ENCODE measurements around the gene LGR6.

LGR6 gene

DNA sequence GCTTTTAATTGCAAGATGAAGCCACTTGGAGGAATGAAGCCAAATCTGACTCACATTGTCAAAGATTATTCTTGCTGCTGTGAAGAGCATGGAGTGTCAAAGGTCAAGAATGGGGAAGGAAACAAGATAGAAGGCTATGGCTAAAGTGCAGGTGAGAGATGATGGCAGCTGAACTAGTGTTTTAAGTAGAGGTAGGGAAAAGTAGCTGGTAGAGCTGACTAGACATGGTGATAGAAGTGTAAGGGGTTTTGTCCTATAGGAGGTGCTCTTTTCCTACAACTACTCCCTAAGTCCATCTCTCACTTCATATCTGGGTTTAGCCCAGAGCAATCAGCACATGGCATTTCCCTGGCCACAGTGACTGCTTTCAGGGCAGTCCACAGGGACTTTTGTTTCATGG, 136.3 kb downstream of the LGR6 start:
- in situ Hi-C loops (cut with HindIII; ENCODE audit: low sequenced_read_pairs), result no loop called here
- DNase-seq (ENCODE audit: low read depth), result no peak
- TF ChIP-seq, protein P1, sequence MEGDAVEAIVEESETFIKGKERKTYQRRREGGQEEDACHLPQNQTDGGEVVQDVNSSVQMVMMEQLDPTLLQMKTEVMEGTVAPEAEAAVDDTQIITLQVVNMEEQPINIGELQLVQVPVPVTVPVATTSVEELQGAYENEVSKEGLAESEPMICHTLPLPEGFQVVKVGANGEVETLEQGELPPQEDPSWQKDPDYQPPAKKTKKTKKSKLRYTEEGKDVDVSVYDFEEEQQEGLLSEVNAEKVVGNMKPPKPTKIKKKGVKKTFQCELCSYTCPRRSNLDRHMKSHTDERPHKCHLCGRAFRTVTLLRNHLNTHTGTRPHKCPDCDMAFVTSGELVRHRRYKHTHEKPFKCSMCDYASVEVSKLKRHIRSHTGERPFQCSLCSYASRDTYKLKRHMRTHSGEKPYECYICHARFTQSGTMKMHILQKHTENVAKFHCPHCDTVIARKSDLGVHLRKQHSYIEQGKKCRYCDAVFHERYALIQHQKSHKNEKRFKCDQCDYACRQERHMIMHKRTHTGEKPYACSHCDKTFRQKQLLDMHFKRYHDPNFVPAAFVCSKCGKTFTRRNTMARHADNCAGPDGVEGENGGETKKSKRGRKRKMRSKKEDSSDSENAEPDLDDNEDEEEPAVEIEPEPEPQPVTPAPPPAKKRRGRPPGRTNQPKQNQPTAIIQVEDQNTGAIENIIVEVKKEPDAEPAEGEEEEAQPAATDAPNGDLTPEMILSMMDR (IDR thresholded peaks at IDR 0.05; ENCODE audit: low read depth, low read length, missing control alignments), result no peak
- H3K4me3 ChIP-seq (ENCODE audit: low read depth, low read length), result no peak overlapping the region

DNA sequence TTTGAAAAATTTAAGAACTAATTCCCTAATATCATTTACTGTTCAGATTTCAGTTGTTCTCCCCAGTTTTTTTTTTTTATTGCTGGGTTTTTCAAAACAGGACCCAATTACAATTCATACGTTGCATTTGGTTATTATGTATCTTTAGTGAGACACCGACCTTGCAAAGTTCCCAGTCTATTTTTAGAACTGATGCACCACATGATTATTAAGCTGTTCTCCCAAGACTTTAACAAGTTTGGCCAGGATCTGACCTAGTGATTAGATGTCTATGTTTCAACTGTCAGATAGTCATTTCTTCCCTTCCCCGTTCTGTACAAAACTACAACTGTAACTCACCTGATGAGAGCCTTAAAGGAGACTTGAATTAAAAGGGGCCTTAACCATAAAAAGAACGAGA, 140.3 kb downstream of the LGR6 start:
- in situ Hi-C loops (cut with HindIII; ENCODE audit: low sequenced_read_pairs), result no loop called here

DNA sequence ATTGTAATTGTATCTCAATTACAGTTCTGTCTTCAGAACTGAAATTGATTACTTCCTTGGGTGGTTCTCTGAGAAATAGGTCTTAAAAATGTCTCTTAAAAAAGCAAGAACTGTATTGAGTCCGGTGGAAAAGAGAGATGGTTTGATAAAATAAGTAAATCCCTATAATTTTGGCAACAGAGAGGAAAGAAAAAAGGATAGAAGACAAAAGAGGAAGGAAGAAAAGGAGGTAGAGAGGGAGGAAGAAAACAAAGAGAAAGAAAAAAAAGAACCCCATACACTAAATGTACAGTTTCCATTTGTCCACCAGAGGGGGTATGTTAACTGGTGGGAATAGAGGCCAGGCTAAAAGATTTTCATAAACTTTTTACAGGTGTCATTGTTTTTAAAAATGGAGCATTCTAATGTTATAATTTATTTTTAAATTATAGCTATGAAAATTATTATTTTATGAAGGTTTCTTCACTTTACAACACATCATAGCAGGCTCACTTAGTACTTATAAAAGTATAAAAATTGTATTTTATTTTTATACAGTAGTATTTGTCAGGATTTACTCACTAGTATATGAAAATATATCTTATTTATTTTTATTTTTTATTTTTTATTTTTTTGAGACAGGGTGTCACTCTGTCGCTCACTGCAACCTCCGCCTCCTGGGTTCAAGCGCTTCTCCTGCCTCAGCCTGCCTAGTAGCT, 150.2 kb downstream of the LGR6 start:
- in situ Hi-C loops (cut with HindIII; ENCODE audit: low sequenced_read_pairs), result no loop called here

More for the DNA sequence above, 140.3 kb downstream of the LGR6 start:
- DNase-seq (ENCODE audit: low read depth), result no peak
- no peak overlapping the region for H3K4me3 ChIP-seq (ENCODE audit: low read depth, low read length)
- TF ChIP-seq, protein P1 (IDR thresholded peaks at IDR 0.05; ENCODE audit: low read depth, low read length, missing control alignments), result no peak

DNA sequence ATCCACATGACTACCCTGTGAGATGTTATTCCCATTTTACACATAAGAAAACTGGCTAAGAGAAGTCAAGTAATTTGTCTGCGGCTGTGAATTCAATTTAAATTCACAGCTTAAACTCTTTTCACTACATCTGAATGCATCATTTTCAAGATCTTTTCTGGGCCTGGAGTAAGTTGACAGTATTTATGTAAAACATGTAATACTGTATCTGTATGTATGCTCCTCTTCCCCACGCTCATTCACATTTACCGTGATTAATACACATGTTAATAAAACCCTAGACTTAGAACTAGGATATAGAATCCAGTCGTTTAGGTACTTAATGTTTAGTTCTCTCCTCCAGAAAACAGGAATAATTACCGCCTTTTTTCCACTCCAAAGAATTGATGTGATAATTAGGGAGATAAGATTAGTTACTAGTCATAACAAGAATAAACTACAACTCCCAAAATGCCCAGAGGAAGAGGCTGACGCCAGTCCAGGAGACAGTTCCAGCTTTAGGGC, 154.5 kb downstream of the LGR6 start:
- H3K4me3 ChIP-seq (ENCODE audit: low read depth, low read length), result no peak overlapping the region
- TF ChIP-seq, protein P1 (IDR thresholded peaks at IDR 0.05; ENCODE audit: low read depth, low read length, missing control alignments), result no peak
- in situ Hi-C loops (cut with HindIII; ENCODE audit: low sequenced_read_pairs), result no loop called here
- DNase-seq (ENCODE audit: low read depth), result no peak

More for the DNA sequence above, 150.2 kb downstream of the LGR6 start:
- DNase-seq (ENCODE audit: low read depth), result peak; percentile 22
- TF ChIP-seq, protein P1 (IDR thresholded peaks at IDR 0.05; ENCODE audit: low read depth, low read length, missing control alignments), result peak; percentile 62
- no peak overlapping the region for H3K4me3 ChIP-seq (ENCODE audit: low read depth, low read length)

DNA sequence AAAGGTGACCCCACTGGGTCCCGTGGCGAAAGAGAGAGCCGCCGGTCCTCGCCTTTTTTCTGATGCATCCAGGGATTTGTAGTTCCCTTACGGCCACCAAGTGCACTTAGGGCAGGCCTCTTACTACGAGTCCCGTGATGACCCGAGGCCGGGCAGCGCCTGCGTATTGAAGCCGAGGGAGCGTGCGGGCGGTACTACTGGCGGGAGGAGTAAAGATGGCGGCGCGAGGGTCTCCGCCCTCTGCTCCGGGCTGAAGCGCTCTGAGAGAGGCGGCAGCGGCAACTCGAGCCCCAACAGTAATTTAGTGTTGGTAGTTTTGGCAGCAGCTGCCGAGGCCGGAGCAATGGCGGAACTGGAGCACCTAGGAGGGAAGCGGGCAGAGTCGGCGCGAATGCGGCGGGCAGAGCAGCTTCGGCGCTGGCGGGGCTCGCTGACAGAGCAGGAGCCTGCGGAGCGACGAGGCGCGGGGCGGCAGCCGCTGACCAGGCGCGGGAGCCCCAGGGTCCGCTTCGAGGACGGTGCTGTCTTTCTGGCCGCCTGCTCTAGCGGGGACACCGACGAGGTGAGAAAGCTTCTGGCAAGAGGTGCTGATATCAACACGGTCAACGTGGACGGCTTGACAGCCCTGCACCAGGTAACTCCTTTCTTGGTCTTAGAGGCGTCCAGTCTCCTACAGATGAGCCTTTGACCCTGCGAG, 155.1 kb downstream of the LGR6 start, which contains the start of gene PPP1R12B:
Gene PPP1R12B, plus strand, starts transcription at position 191 of the 697 bp plus-strand sequence. Its CDS starts 153 bp downstream, at position 344.
- in situ Hi-C loops (cut with HindIII; ENCODE audit: low sequenced_read_pairs), result no loop called here
- TF ChIP-seq, protein P1 (IDR thresholded peaks at IDR 0.05; ENCODE audit: low read depth, low read length, missing control alignments), result no peak
- DNase-seq (ENCODE audit: low read depth), result peak; percentile 99
- H3K4me3 ChIP-seq (ENCODE audit: low read depth, low read length), result peak within 1 kb of the TSS; percentile 92

DNA sequence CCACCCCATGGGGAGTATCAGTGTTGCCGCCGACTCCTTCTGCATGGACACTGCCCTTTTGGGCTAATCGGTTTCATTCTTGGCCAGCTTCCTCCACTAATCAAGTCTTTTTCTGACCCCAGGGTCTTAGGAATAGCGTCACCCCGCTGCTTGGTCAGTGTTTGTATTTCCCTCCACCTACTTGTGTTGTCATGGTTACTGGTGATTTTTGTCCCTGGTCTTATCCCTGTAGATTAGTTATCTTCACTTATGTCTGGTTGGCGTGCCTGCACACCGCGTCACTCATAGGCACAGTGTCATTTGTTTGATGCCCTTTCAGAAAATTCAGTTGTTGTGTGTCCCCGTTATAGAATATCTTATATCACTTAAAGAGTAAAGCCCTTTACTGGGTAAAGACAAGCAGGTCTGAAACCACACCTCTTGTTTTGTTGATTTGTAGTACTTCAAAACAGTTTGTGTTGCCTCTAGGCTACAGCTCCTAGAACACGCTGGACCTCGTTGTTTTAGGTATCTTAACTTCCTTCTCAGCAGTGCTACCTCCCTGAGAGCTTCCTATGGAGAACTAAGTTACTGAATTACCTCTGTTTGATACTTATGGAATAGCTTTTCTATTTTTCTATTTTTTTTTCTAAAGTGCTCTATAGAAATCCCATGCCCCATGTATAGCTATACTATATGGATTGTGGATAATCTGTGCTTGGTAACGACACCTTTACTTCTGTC, 155.8 kb downstream of the LGR6 start:
- TF ChIP-seq, protein P1 (IDR thresholded peaks at IDR 0.05; ENCODE audit: low read depth, low read length, missing control alignments), result no peak
- DNase-seq (ENCODE audit: low read depth), result no peak
- peak overlapping the region; percentile 92 for H3K4me3 ChIP-seq (ENCODE audit: low read depth, low read length)
- in situ Hi-C loops (cut with HindIII; ENCODE audit: low sequenced_read_pairs), result no loop called here
